Activated T-cell treated with anti-CD3 and anti-CD28 coated beads for 4 hours (primary cell): ENCODE measurements around the gene PAX2.

Experiments
- DNase-seq: peaks from one replicate; pipeline ENCODE4 v3.0.0-alpha.2; 2020

Gene PAX2

GRCh38 chr10:100864036-100864885, 118.9 kb downstream of the PAX2 start:
- DNase-seq: no peak

GRCh38 chr10:100864978-100865377, 119.6 kb downstream of the PAX2 start:
- no peak for DNase-seq

- no peak for DNase-seq
These were observed 120.6 kb downstream of the PAX2 start for GRCh38 chr10:100866010-100866409.

- no peak for DNase-seq
These were observed 121.3 kb downstream of the PAX2 start for GRCh38 chr10:100866575-100867098.

- no peak for DNase-seq
These were observed 122.0 kb downstream of the PAX2 start for GRCh38 chr10:100867261-100867963.

- no peak for DNase-seq
These were observed 123.0 kb downstream of the PAX2 start for GRCh38 chr10:100868382-100868781.

GRCh38 chr10:100869399-100869798, 124.0 kb downstream of the PAX2 start:
- DNase-seq: no peak

GRCh38 chr10:100872034-100872791, 126.8 kb downstream of the PAX2 start:
- DNase-seq: peak; percentile 24

GRCh38 chr10:100873146-100873826, 127.9 kb downstream of the PAX2 start:
- DNase-seq: no peak

GRCh38 chr10:100873827-100874326, 128.5 kb downstream of the PAX2 start:
- DNase-seq: no peak

GRCh38 chr10:100874702-100875483, 129.5 kb downstream of the PAX2 start:
- no peak for DNase-seq

GRCh38 chr10:100875484-100876166, 130.2 kb downstream of the PAX2 start:
- DNase-seq: no peak

- DNase-seq: no peak
These were observed 131.4 kb downstream of the PAX2 start for GRCh38 chr10:100876585-100877460.

- DNase-seq: no peak
These were observed 132.1 kb downstream of the PAX2 start for GRCh38 chr10:100877461-100877850.

- no peak for DNase-seq
These were observed 133.0 kb downstream of the PAX2 start for GRCh38 chr10:100878291-100878910.
